K562 (cell line): ENCODE results near the gene SRRD. TPM values are rescaled to one million over a fixed set of nuclear protein-coding genes. Genes with fewer than 3 reads are reported as not detected.

ENCODE experiments used
- ATAC-seq: fragments of 200-7000 bp; cut with Tn5 transposase; 3 replicates; pipeline ENCODE4 v1.9.1; 2020; ENCODE audit warnings: moderate library complexity
- BruUV-seq: library from RNA; stranded (reverse); fragments of 400-500 nt; replicated peaks from 2 replicates; lab custom pipeline; 2021; lab: Mats Ljungman, UMichigan
- CTCF ChIA-PET: fragments of 300-600 bp; formaldehyde crosslinking; extraction: SDS; loops from one replicate; lab custom pipeline; 2021; ENCODE audit warnings: low intra/inter-chr PET ratio; lab: Yijun Ruan, JAX
- POLR2A ChIA-PET: fragments of 300-600, 350-650 bp; sonication (Branson Sonifier 250); formaldehyde crosslinking; extraction: SDS; loops from one replicate; lab custom pipeline; 2021; ENCODE audit warnings: antibody characterized with exemption, inconsistent platforms; lab: Yijun Ruan, JAX
- DNase-seq, 4 experiments: peaks; one replicate each; pipeline versions ENCODE4 v3.0.0 to v3.0.0-alpha.2; 2011 to 2018; ENCODE audit warnings: low spot score in 3 of 4, mixed read lengths in 3 of 4; ENCODE audit errors: extremely low read depth in 1 of 4
- FAIRE-seq: peaks from 2 replicates; lab custom pipeline; 2011; peaks lifted over from hg19 to GRCh38; lab: Jason Lieb, UNC
- H2AFZ ChIP-seq: 2 replicates; pipeline ENCODE4 v1.6.0; 2011; ENCODE audit warnings: low read depth, low read length, control low read depth, inconsistent platforms
- H3K27ac ChIP-seq: fragments of 200-600 bp; 3 replicates; pipeline ENCODE4 v1.8.0; 2011; ENCODE audit warnings: low read depth, mild to moderate bottlenecking, control low read depth, inconsistent platforms, low read length, moderate library complexity, mixed read lengths; ENCODE audit errors: extremely low read depth
- H3K27me3 ChIP-seq, 2 experiments: fragments of 300-600 bp in 1 of 2; 2 replicates in 1 of 2; 3 replicates in 1 of 2; pipeline versions ENCODE4 v1.6.0 to v1.8.0; 2011; ENCODE audit warnings: inconsistent platforms in 2 of 2, low read length in 2 of 2, mild to moderate bottlenecking in 1 of 2, mixed read lengths in 1 of 2, moderate library complexity in 1 of 2; ENCODE audit not compliant: control insufficient read depth in 2 of 2, insufficient read depth in 2 of 2
- H3K36me3 ChIP-seq: fragments of 300-600 bp; 3 replicates; pipeline ENCODE4 v1.8.0; 2011; ENCODE audit warnings: mild to moderate bottlenecking, low read length, inconsistent platforms; ENCODE audit not compliant: control insufficient read depth, insufficient read depth
- H3K4me1 ChIP-seq, 2 experiments: fragments of 200-600 bp in 1 of 2; replicated peaks in 1 of 2; 2 replicates in 1 of 2; 3 replicates in 1 of 2; pipeline versions ENCODE4 v1.5.1 to v1.8.0; 2011; ENCODE audit warnings: inconsistent platforms in 2 of 2, low read length in 2 of 2, mild to moderate bottlenecking in 1 of 2, mixed read lengths in 1 of 2, moderate library complexity in 1 of 2; ENCODE audit not compliant: control insufficient read depth in 2 of 2, insufficient read depth in 2 of 2
- H3K4me2 ChIP-seq: 2 replicates; pipeline ENCODE4 v1.6.1; 2011; ENCODE audit warnings: low read length, control low read depth, inconsistent platforms, mixed read lengths; ENCODE audit not compliant: insufficient read depth
- H3K4me3 ChIP-seq: fragments of 200-600 bp; sonication (generic), shearing (Covaris generic); 2 replicates; pipeline ENCODE4 v1.5.1; 2016; ENCODE audit warnings: control low read depth, inconsistent platforms
- H3K79me2 ChIP-seq: fragments of 200-600 bp; 3 replicates; pipeline ENCODE4 v1.8.0; 2011; ENCODE audit warnings: low read length, inconsistent platforms; ENCODE audit not compliant: control insufficient read depth, insufficient read depth
- H3K9ac ChIP-seq, 2 experiments: 2 replicates each; pipeline versions ENCODE4 v1.6.0 to v1.6.1; 2011; ENCODE audit warnings: low read depth in 2 of 2, low read length in 2 of 2, control low read depth in 1 of 2, inconsistent platforms in 1 of 2, mild to moderate bottlenecking in 1 of 2, mixed read lengths in 1 of 2; ENCODE audit not compliant: insufficient read depth in 1 of 2
- H3K9me1 ChIP-seq: one replicate; pipeline ENCODE4 v1.6.0; 2011; ENCODE audit warnings: inconsistent platforms, mild to moderate bottlenecking, low read length, moderate library complexity; ENCODE audit not compliant: control insufficient read depth, insufficient read depth
- H3K9me3 ChIP-seq: replicated peaks from 2 replicates; pipeline ENCODE4 v1.5.1; 2011; ENCODE audit warnings: low read depth, low read length, inconsistent platforms; ENCODE audit not compliant: control insufficient read depth, insufficient read depth
- H4K20me1 ChIP-seq: replicated peaks from 2 replicates; pipeline ENCODE4 v1.6.1; 2011; ENCODE audit warnings: low read length, inconsistent platforms, mixed read lengths; ENCODE audit not compliant: control insufficient read depth, insufficient read depth
- CEBPG ChIP-seq, 3 experiments: fragments of 200-800 bp in 1 of 3; sonication (Bioruptor generic) in 1 of 3; sonication (generic) in 1 of 3; formaldehyde crosslinking in 1 of 3; IDR thresholded peaks in 2 of 3; conservative IDR thresholded peaks in 1 of 3; 2 replicates each; pipeline versions ENCODE4 v1.6.1 to v1.8.0; 2016 to 2022; ENCODE audit warnings: missing compliant biosample characterization in 2 of 3, missing genetic modification characterization in 2 of 3, mild to moderate bottlenecking in 1 of 3, missing genetic modification reagents in 1 of 3
- EP300 ChIP-seq: IDR thresholded peaks from 2 replicates; pipeline ENCODE4 v1.6.1; 2012; ENCODE audit warnings: low read length, improper control_type of control experiment
- KLF16 ChIP-seq: IDR thresholded peaks from 2 replicates; pipeline ENCODE4 v1.6.1; 2016; ENCODE audit warnings: antibody characterized with exemption
- RBM25 ChIP-seq: fragments of 200-400 bp; formaldehyde crosslinking; IDR thresholded peaks from 2 replicates; pipeline ENCODE4 v1.6.1; 2018; ENCODE audit warnings: low read length, low read depth, moderate library complexity; ENCODE audit not compliant: severe bottlenecking
- THAP12 ChIP-seq: fragments of 250-450 bp; sonication (Bioruptor Pico); IDR thresholded peaks from 2 replicates; pipeline ENCODE4 v1.9.0; 2021; ENCODE audit warnings: mild to moderate bottlenecking, inconsistent platforms
- ZNF444 ChIP-seq: fragments of 250-450 bp; sonication (Bioruptor Pico); IDR thresholded peaks from 2 replicates; pipeline ENCODE4 v1.4.0; 2020; ENCODE audit warnings: mild to moderate bottlenecking, moderate library complexity
- WGBS: fragments of 100-300 bp; shearing (Covaris generic); methylation state at CpG from one replicate; pipeline ENCODE4 v1.1.6; 2016; ENCODE audit warnings: low coverage, mixed read lengths; ENCODE audit not compliant: insufficient coverage; ENCODE audit errors: missing lambda C conversion rate; 5-methylcytosine and 5-hydroxymethylcytosine counted together
- in situ Hi-C: fragments of 300-500 bp; cut with MboI; formaldehyde crosslinking; loops from 4 replicates; pipeline ENCODE4 v1.15.0; 2018; ENCODE audit warnings: inconsistent platforms, mixed read lengths
- intact Hi-C: fragments of 100-400 bp; cut with micrococcal nuclease; formaldehyde crosslinking; loops from 2 replicates; pipeline ENCODE4 v1.14.2; 2022
- polyA plus RNA-seq, 8 experiments: library from polyadenylated mRNA; depleted of rRNA in 4 of 8; stranded (reverse) in 5 of 8; unstranded in 3 of 8; fragments of >200 nt; fragmentation: Nextera tagmentation in 2 of 8; fragmentation: Illumina TruSeq in 1 of 8; extraction: Ambion mirVana in 2 of 8; extraction: Trizol in 1 of 8; gene quantifications; 2 replicates each; pipeline versions ENCODE4 v1.2.1 to v1.2.3, GENCODE V29; 2011 to 2014; ENCODE audit warnings: inconsistent platforms in 1 of 8, missing spikeins in 1 of 8
- total RNA-seq, 7 experiments: library from RNA; depleted of rRNA in 6 of 7; stranded (reverse); fragments of >200 nt in 6 of 7; fragmentation: Illumina TruSeq in 2 of 7; extraction: Trizol in 2 of 7; gene quantifications; 2 replicates each; pipeline versions ENCODE4 v1.2.1 to v1.2.3, GENCODE V29; 2011 to 2021; ENCODE audit warnings: low replicate concordance in 1 of 7

SRRD gene
- total and polyA plus RNA-seq, 9 of the 15 experiments (the other 6 are each of a cell fraction or from before 2014, with no cell fraction given), result 4.9 to 59.4 (median 34.4) TPM

DNA sequence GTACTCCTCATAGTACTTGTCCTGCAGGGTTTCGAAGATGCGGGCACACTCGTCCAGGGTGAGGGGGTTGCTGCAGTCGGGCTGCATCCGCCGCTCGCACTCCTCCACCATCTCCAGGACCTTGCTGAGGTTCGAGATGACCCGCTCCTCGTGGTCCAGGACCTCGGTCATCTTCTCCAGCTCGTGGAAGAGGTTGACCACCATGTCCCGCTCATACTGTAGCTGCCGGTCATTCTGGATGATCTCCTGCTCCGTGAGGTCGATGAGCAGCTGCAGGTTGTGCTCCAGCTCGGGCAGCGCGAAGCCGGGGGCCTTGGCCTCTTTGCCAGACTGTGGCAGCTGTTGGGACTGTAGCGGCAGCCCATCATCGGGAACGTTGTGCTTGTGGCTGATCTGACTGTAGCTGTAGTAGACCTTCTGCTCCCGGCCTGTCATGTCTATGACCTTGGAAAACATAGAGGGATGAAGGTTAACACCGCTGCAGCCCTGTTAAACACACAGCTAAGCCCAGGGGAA is 15.6 kb downstream of the SRRD start:
- FAIRE-seq, result no peak
- 92% methylated on average over 16 of the region's 25 CpGs for WGBS
- H4K20me1 ChIP-seq, result no peaks in the 10 kb centered on the region
- H3K27ac ChIP-seq, result no peak overlapping the region; the same call in 2 of the 3 replicates
- no TSS peak for BruUV-seq
- H3K9me1 ChIP-seq, result no peaks in the 10 kb centered on the region
- no peaks in the 10 kb centered on the region; the same call in 1 of the 2 replicates for H3K9me3 ChIP-seq
- no peak for DNase-seq
- intact Hi-C loops, result no loop called here
- H3K79me2 ChIP-seq, result peaks cover 2% of the 10 kb centered on the region
- H3K36me3 ChIP-seq, result peaks cover 80% of the 10 kb centered on the region
- H2AFZ ChIP-seq, result no peak overlapping the region
- TF ChIP-seq THAP12 (no peak), EP300 (no peak), KLF16 (no peak), CEBPG (CRISPR knock-in tag; IDR thresholded peaks at IDR 0.05) (no peak), CEBPG (tag; conservative IDR thresholded peaks at IDR 0.05 in 1 of 2, IDR thresholded peaks at IDR 0.05 in 1 of 2) (no peak), ZNF444 (no peak), RBM25 (no peak)
- TF ChIP-seq, all 486 proteins: peak for 0
- Histone ChIP-seq H3K9ac (no peak overlapping the region), H3K4me3 (no peak overlapping the region), H3K4me1 (peaks cover 5 to 13% of the 10 kb centered on the region in 2 experiments; a peak in 3 of 5 replicates), H3K4me2 (no peak overlapping the region), H3K27me3 (no peaks in the 10 kb centered on the region)
- in situ Hi-C loops, result no loop called here
- ChIA-PET CTCF (no interaction called here), POLR2A (interaction anchor here (0.6 to 0.8 kb wide), 2 partner anchors 13 to 16 kb away, joined by 3 to 5 read pairs; partner anchors contain the start of genes HPS4, SRRD and TFIP11)
- no peak for ATAC-seq
